HepG2 (cell line): ENCODE data around the gene SELENOM.

ENCODE experiments used
- POLR2A ChIP-seq, 2 experiments: IDR thresholded peaks; 2 replicates each; pipeline ENCODE4 v1.6.1; 2011; ENCODE audit warnings: low read depth in 2 of 2, low read length in 2 of 2, mild to moderate bottlenecking in 1 of 2, moderate library complexity in 1 of 2; ENCODE audit not compliant: insufficient read depth in 1 of 2
- TF ChIP-seq, protein P1 (sequence below): sonication (generic); formaldehyde crosslinking; IDR thresholded peaks from 2 replicates; pipeline ENCODE4 v1.5.0; 2020; ENCODE audit warnings: mild to moderate bottlenecking, missing genetic modification reagents, moderate library complexity

DNA sequence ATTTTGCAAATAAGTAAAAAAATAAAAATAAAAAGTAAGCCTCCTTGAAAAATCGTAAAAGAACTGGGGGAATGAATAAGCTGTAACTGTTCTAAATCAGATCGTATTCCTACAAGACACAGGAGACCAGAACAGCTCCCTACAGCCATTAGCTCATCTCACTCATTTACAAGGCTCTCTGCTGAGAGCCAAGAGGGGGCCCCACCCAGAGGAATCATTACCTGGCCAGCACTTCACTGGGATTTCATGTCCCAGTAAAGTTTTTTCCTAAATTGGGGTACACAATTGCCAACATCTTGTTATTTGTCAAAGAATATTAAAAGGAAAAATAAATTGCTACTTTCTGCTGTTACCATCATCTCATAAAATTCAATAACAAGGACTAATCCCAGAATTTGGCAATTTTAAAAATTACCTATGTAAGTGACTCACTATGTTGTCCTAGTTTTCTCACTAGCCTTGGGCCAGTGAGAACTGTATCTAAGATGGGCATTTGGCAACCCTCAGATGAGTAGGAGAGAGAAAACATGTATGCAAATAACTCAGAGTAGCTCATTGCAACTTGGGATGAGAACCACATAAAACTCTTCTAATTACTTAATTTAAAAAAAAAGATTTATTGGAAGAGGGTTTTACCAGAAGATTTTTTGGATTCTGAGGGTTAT is 44.7 kb downstream of the SELENOM start:
- TF ChIP-seq, protein P1, sequence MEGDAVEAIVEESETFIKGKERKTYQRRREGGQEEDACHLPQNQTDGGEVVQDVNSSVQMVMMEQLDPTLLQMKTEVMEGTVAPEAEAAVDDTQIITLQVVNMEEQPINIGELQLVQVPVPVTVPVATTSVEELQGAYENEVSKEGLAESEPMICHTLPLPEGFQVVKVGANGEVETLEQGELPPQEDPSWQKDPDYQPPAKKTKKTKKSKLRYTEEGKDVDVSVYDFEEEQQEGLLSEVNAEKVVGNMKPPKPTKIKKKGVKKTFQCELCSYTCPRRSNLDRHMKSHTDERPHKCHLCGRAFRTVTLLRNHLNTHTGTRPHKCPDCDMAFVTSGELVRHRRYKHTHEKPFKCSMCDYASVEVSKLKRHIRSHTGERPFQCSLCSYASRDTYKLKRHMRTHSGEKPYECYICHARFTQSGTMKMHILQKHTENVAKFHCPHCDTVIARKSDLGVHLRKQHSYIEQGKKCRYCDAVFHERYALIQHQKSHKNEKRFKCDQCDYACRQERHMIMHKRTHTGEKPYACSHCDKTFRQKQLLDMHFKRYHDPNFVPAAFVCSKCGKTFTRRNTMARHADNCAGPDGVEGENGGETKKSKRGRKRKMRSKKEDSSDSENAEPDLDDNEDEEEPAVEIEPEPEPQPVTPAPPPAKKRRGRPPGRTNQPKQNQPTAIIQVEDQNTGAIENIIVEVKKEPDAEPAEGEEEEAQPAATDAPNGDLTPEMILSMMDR: no peak
- no peak for TF ChIP-seq POLR2A (IDR thresholded peaks at IDR 0.05; ENCODE audit: insufficient read depth in 1 of 2, low read depth in 2 of 2, low read length in 2 of 2)
